Activated CD8-positive, alpha-beta memory T cell treated with anti-CD3 and anti-CD28 coated beads for 4 hours (primary cell): ENCODE data around the gene NUF2.
"Not testable (repeated sequence)": the region's sequence is repeated elsewhere in the genome, so short reads cannot be mapped to it uniquely, and the experiment has no call there.

Experiments
- DNase-seq, 2 donors: peaks; one replicate each; pipeline ENCODE4 v3.0.0-alpha.2; 2020; ENCODE audit warnings: low read depth in 2 of 2

NUF2 gene

GRCh38 chr1:163335216-163335615, 13.5 kb downstream of the NUF2 start:
- DNase-seq, result no peak

GRCh38 chr1:163337631-163338030, 15.9 kb downstream of the NUF2 start:
- no peak for DNase-seq

GRCh38 chr1:163346326-163346870, 24.6 kb downstream of the NUF2 start:
- no peak for DNase-seq

GRCh38 chr1:163347106-163347505, 25.4 kb downstream of the NUF2 start:
- DNase-seq, result no peak

GRCh38 chr1:163351912-163352311, 30.2 kb downstream of the NUF2 start:
- no peak for DNase-seq

GRCh38 chr1:163357378-163357777, 35.6 kb downstream of the NUF2 start:
- no peak for DNase-seq

GRCh38 chr1:163358172-163358571, 36.4 kb downstream of the NUF2 start:
- DNase-seq, result not testable (repeated sequence)

GRCh38 chr1:163361123-163361934, 39.6 kb downstream of the NUF2 start:
- no peak for DNase-seq

- no peak for DNase-seq
Measured at GRCh38 chr1:163365186-163365585, 43.4 kb downstream of the NUF2 start.

GRCh38 chr1:163366555-163366954, 44.8 kb downstream of the NUF2 start:
- no peak for DNase-seq

GRCh38 chr1:163367721-163368120, 46.0 kb downstream of the NUF2 start:
- DNase-seq, result no peak

- no peak for DNase-seq
Measured at GRCh38 chr1:163372576-163372975, 50.8 kb downstream of the NUF2 start.

GRCh38 chr1:163378554-163378953, 56.8 kb downstream of the NUF2 start:
- no peak for DNase-seq

GRCh38 chr1:163379801-163380200, 58.0 kb downstream of the NUF2 start:
- DNase-seq, result no peak

- no peak for DNase-seq
Measured at GRCh38 chr1:163381487-163382184, 59.9 kb downstream of the NUF2 start.

GRCh38 chr1:163382395-163382794, 60.6 kb downstream of the NUF2 start:
- DNase-seq, result no peak

GRCh38 chr1:163387146-163387545, 65.4 kb downstream of the NUF2 start:
- DNase-seq, result no peak

GRCh38 chr1:163388970-163389369, 67.2 kb downstream of the NUF2 start:
- no peak for DNase-seq

- no peak for DNase-seq
Measured at GRCh38 chr1:163395790-163396189, 74.0 kb downstream of the NUF2 start.

GRCh38 chr1:163397451-163398200, 75.9 kb downstream of the NUF2 start:
- DNase-seq, result no peak

GRCh38 chr1:163399001-163399400, 77.2 kb downstream of the NUF2 start:
- no peak for DNase-seq

GRCh38 chr1:163399976-163400601, 78.3 kb downstream of the NUF2 start:
- no peak for DNase-seq
